GM19372 (cell line): ENCODE measurements around the gene PLGRKT.
"Not testable (repeated sequence)": the region's sequence is repeated elsewhere in the genome, so short reads cannot be mapped to it uniquely, and the experiment has no call there.

Experiments
- ATAC-seq: cut with Tn5 transposase; IDR thresholded peaks from one replicate; pipeline ENCODE4 v1.9.1; 2021; ENCODE audit warnings: mild to moderate bottlenecking, low read depth, moderate library complexity; ENCODE audit not compliant: unreplicated experiment

The PLGRKT gene

DNA sequence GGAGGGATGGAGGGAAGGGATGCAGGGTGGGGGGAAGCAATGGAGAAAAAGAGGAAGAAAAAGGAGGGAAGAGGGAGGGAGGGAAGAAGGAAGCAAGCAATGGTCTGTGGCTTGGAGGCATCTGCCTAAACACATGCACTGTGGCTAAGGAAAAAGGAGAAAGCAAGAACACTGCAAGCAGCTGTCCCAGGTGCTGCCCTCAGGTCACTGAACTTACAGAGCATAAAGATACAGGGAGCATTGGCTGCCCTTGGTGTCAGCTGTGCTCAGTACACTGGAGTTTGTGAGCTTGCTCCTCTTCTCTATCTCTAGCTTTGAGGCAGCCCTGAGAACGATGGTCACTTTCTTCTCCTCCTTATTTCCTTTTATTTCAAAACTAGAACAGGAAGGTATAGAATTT is 116.1 kb downstream of the PLGRKT start:
- ATAC-seq, result not testable (repeated sequence)

DNA sequence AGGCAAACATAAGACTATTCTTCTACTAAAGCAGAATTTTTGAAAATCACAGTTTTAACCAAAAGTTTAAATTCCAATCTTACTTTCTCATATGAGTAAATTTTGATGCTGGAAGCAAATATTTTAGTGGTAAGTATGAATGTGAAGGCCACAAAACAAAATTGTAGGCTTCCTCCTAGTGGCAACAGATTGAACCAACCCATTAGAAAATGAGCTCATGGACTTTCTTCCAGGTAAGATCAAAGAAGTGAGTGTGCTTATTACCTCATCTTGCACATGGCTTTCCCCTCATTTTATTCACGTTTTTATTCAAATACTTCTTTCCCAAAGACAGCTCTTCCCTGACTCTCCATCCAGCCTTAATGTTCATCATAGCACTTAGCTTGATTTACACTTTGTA is 116.7 kb downstream of the PLGRKT start:
- ATAC-seq, result no peak

DNA sequence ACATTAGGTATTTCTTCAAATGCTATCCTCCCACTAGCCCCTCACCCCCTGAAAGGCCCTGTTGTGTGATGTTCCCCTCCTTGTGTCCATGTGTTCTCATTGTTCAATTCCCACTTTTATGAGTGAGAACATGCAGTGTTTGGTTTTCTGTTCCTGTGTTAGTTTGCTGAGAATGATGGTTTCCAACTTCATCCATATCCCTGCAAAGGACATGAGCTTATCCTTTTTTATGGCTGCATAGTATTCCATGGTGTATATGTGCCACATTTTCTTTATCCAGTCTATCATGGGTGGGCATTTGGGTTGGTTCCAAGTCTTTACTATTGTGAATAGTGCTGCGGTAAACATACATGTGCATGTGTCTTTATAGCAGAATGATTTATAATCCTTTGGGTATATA is 121.3 kb downstream of the PLGRKT start:
- ATAC-seq, result not testable (repeated sequence)

DNA sequence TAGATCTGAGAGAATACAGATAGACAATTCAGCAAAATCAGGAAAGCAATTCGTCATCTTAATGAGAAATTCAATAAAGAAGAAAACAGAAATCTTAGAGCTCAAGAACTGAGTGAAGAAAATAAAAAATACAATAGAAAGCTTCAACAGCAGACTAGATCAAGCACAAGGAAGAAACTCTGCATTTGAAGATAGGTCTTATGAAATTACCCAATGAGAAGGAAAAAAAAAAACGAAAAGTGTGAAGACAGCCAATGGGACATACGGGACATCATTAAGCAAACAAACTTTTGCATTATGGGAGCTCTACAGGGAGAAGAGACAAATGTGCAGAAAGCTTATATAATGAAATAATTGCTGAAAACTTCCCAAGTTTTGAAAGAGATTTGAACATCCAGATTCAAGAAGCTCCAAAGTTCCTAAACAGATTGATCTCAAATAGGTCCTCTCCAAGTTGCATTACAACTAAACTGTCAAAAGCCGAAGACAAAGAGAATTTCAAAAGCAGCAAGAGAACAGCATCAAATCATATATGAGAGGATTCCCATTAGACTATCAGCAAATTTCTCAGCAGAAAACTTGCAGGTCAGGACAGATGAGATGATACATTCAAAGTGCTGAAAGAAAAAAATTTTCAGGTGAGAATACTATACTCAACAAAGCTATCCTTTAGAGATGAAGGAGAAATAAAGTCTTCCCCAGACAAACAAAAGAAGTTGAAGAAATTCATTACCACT is 122.4 kb downstream of the PLGRKT start:
- no peak for ATAC-seq

DNA sequence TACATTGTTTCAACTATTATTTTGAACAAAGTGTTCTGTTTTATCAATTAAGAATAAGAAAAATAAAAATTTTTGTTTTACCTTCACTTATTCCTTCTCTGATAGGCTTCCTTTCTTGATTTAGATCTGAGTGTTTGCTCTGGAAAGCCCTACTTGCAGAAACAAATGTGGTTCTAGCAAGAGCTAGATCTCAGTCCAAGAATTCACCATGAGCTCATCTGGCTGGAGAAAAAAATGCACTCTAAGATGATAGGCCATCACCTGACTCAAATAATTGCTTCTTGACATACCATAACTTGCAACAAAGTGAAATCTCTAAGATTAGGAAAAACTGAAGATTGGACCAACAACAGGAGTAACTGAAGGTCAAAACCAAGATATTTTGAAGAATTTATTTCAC is 126.9 kb downstream of the PLGRKT start:
- ATAC-seq, result no peak
